Measurements from ENCODE around the gene TMTC2. TPM values are rescaled to one million over a fixed set of nuclear protein-coding genes. Genes with fewer than 3 reads are reported as not detected.

The TMTC2 gene
- total and polyA plus RNA-seq, 10 of the 15 experiments (the other 5 are each of a cell fraction or from before 2014, with no cell fraction given), result 0.14 to 9.7 (median 1.2) TPM

DNA sequence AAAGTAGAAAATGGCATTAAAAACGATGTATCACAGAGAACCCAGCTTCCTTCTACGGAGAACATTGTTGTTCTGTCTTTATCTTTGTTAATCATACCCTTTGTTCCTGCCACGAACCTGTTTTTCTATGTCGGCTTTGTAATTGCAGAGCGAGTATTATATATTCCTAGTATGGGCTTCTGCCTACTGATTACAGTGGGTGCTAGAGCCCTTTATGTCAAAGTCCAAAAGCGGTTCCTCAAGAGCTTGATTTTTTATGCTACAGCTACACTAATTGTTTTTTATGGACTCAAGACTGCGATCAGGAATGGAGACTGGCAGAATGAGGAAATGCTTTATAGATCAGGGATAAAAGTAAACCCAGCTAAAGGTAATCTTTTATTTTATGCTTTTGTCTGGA lies 209.6 kb downstream of the TMTC2 start (continued):
- TF ChIP-seq, protein P1, sequence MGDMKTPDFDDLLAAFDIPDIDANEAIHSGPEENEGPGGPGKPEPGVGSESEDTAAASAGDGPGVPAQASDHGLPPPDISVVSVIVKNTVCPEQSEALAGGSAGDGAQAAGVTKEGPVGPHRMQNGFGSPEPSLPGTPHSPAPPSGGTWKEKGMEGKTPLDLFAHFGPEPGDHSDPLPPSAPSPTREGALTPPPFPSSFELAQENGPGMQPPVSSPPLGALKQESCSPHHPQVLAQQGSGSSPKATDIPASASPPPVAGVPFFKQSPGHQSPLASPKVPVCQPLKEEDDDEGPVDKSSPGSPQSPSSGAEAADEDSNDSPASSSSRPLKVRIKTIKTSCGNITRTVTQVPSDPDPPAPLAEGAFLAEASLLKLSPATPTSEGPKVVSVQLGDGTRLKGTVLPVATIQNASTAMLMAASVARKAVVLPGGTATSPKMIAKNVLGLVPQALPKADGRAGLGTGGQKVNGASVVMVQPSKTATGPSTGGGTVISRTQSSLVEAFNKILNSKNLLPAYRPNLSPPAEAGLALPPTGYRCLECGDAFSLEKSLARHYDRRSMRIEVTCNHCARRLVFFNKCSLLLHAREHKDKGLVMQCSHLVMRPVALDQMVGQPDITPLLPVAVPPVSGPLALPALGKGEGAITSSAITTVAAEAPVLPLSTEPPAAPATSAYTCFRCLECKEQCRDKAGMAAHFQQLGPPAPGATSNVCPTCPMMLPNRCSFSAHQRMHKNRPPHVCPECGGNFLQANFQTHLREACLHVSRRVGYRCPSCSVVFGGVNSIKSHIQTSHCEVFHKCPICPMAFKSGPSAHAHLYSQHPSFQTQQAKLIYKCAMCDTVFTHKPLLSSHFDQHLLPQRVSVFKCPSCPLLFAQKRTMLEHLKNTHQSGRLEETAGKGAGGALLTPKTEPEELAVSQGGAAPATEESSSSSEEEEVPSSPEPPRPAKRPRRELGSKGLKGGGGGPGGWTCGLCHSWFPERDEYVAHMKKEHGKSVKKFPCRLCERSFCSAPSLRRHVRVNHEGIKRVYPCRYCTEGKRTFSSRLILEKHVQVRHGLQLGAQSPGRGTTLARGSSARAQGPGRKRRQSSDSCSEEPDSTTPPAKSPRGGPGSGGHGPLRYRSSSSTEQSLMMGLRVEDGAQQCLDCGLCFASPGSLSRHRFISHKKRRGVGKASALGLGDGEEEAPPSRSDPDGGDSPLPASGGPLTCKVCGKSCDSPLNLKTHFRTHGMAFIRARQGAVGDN (IDR thresholded peaks at IDR 0.05), result no peak

DNA sequence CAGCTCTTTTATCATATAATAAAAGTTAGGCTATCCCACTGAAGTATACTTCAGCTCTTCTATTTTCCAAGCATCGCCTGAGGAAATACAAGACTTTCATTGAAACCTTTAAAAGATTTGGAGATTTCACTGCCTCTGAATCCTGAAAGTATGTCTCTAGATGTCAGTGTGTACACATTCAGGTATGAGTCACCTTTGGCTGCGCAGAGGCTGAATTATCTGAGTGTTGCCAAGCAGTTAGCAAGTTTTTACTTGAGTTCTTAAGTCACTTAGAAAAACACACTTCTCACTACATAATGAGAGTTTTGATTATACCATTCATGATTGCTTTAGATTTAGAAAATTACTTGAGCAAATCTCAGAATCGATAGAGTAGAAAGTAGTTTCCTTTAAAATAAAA lies 210.3 kb downstream of the TMTC2 start:
- no peak overlapping the region for H3K4me3 ChIP-seq
- H3K27me3 ChIP-seq (replicated peaks in 1 of 2; ENCODE audit: control insufficient read depth in 2 of 2, insufficient read depth in 2 of 2, low read length in 1 of 2), result no peaks in the 10 kb centered on the region
- intact Hi-C loops (cut with micrococcal nuclease; ENCODE audit: unreplicated experiment), result no loop called here
- WGBS (ENCODE audit: insufficient coverage, insufficient replicate concordance, low lambda C conversion rate, missing lambda C conversion rate), result 64% methylated on average over 3 of the region's 3 CpGs
- ChIA-PET CTCF (interaction anchor here (0.7 to 1.2 kb wide), 3 partner anchors 28 to 269 kb away, joined by 3 to 7 read pairs (median 4); partner anchors contain the start of gene TMTC2), RAD21 (ENCODE audit: unreplicated experiment) (no interaction called here), SMC1A (ENCODE audit: uncharacterized antibody, unreplicated experiment) (interaction anchor here (0.6 to 2.5 kb wide), 2 partner anchors 13 to 33 kb away, joined by 3 to 11 read pairs; no protein-coding TSS in a partner anchor), POLR2A (no interaction called here)
- no TSS peak for BruUV-seq (replicated peaks)
- no peak overlapping the region for H3K27ac ChIP-seq (ENCODE audit: control insufficient read depth, insufficient read depth)
- no peak overlapping the region for H3K4me2 ChIP-seq (ENCODE audit: control insufficient read depth, insufficient read depth)
- in situ Hi-C loops (cut with MboI), result no loop called here
- no peak overlapping the region for H3K9ac ChIP-seq (ENCODE audit: control insufficient read depth, insufficient read depth, low read length)
- DNase-seq (ENCODE audit: low read depth, low spot score) (no peak), FAIRE-seq (no peak), ATAC-seq (no peak)
- H2AFZ ChIP-seq (ENCODE audit: control insufficient read depth, low read depth, low read length), result no peak overlapping the region
- H3K36me3 ChIP-seq (ENCODE audit: control insufficient read depth in 2 of 2, insufficient read depth in 2 of 2, low read length in 1 of 2), result no peaks in the 10 kb centered on the region
- H3K4me1 ChIP-seq (ENCODE audit: control insufficient read depth, insufficient read depth, low read length), result no peaks in the 10 kb centered on the region
- H4K20me1 ChIP-seq (ENCODE audit: control insufficient read depth, insufficient read depth), result no peaks in the 10 kb centered on the region
- H3K9me3 ChIP-seq (replicated peaks; ENCODE audit: control insufficient read depth, insufficient read depth, low read length), result no peaks in the 10 kb centered on the region
- H3K79me2 ChIP-seq (ENCODE audit: control insufficient read depth, insufficient read depth, low read length), result no peaks in the 10 kb centered on the region
- TF ChIP-seq KAT2A (conservative IDR thresholded peaks at IDR 0.05; ENCODE audit: control insufficient read depth, low read depth, low read length) (no peak), RFX5 (IDR thresholded peaks at IDR 0.05; ENCODE audit: low read depth, low read length) (no peak), HDAC6 (IDR thresholded peaks at IDR 0.05; ENCODE audit: unreplicated experiment) (no peak), WRNIP1 (IDR thresholded peaks at IDR 0.05; ENCODE audit: borderline replicate concordance, low read depth, low read length) (no peak), TCF3 (IDR thresholded peaks at IDR 0.05; ENCODE audit: borderline replicate concordance, insufficient read depth, low read depth, low read length) (no peak), SREBF2 (IDR thresholded peaks at IDR 0.05; ENCODE audit: low read length) (no peak), SREBF1 (IDR thresholded peaks at IDR 0.05; ENCODE audit: low read length) (no peak)
- TF ChIP-seq, protein P2, sequence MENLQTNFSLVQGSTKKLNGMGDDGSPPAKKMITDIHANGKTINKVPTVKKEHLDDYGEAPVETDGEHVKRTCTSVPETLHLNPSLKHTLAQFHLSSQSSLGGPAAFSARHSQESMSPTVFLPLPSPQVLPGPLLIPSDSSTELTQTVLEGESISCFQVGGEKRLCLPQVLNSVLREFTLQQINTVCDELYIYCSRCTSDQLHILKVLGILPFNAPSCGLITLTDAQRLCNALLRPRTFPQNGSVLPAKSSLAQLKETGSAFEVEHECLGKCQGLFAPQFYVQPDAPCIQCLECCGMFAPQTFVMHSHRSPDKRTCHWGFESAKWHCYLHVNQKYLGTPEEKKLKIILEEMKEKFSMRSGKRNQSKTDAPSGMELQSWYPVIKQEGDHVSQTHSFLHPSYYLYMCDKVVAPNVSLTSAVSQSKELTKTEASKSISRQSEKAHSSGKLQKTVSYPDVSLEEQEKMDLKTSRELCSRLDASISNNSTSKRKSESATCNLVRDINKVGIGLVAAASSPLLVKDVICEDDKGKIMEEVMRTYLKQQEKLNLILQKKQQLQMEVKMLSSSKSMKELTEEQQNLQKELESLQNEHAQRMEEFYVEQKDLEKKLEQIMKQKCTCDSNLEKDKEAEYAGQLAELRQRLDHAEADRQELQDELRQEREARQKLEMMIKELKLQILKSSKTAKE (IDR thresholded peaks at IDR 0.05; ENCODE audit: low read depth, poor library complexity, severe bottlenecking), result no peak
- TF ChIP-seq, protein P1 (IDR thresholded peaks at IDR 0.05), result no peak
- TF ChIP-seq, protein P3, sequence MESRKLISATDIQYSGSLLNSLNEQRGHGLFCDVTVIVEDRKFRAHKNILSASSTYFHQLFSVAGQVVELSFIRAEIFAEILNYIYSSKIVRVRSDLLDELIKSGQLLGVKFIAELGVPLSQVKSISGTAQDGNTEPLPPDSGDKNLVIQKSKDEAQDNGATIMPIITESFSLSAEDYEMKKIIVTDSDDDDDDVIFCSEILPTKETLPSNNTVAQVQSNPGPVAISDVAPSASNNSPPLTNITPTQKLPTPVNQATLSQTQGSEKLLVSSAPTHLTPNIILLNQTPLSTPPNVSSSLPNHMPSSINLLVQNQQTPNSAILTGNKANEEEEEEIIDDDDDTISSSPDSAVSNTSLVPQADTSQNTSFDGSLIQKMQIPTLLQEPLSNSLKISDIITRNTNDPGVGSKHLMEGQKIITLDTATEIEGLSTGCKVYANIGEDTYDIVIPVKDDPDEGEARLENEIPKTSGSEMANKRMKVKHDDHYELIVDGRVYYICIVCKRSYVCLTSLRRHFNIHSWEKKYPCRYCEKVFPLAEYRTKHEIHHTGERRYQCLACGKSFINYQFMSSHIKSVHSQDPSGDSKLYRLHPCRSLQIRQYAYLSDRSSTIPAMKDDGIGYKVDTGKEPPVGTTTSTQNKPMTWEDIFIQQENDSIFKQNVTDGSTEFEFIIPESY (IDR thresholded peaks at IDR 0.05), result no peak

All from GM12878 (cell line).